ENCODE results near the gene UBD. TPM values are rescaled to one million over a fixed set of nuclear protein-coding genes. Genes with fewer than 3 reads are reported as not detected.

The UBD gene
- total and polyA plus RNA-seq, 10 of the 15 experiments (the other 5 are each of a cell fraction or from before 2014, with no cell fraction given), result 23.4 to 101 (median 35.7) TPM

DNA sequence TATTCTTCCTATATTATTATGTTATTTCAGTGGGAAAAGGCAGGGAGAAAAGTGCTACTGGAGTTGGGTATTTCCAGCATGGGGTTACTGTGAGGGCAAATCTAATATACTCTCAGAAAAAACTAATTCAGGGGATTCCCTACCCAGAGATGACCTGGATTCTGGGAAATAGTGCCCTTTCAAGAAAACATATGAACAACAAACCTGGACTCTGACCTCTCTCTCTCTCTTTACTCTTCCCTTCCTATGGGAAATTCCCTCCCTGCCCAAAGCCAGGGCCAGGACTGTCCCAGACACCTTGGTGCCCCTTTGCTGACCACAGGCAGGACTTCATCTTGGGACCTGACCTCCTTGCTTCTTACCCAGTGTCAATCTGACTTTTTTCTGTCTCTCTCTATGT lies 1.6 kb upstream of the UBD start:
- RAD21 ChIA-PET (ENCODE audit: unreplicated experiment), result no interaction called here

More for the DNA sequence above, 1.6 kb upstream of the UBD start:
- DNase-seq (ENCODE audit: low read depth, low spot score) (no peak), ATAC-seq (peak; percentile 16; the same call in 2 of the 3 replicates), FAIRE-seq (no peak)
- ChIA-PET CTCF (interaction anchor here (0.8 to 1.3 kb wide), 2 partner anchors 13 to 29 kb away, joined by 3 read pairs; no protein-coding TSS in a partner anchor), SMC1A (ENCODE audit: uncharacterized antibody, unreplicated experiment) (no interaction called here), POLR2A (no interaction called here)
- in situ Hi-C loops (cut with MboI) (no loop called here), intact Hi-C loops (cut with micrococcal nuclease; ENCODE audit: unreplicated experiment) (no loop called here)
- no peak overlapping the region for H3K4me3 ChIP-seq
- H3K9ac ChIP-seq (ENCODE audit: control insufficient read depth, insufficient read depth, low read length), result no peak overlapping the region
- H3K4me2 ChIP-seq (ENCODE audit: control insufficient read depth, insufficient read depth), result no peak overlapping the region
- H4K20me1 ChIP-seq (ENCODE audit: control insufficient read depth, insufficient read depth), result no peaks in the 10 kb centered on the region
- H3K36me3 ChIP-seq (ENCODE audit: control insufficient read depth in 2 of 2, insufficient read depth in 2 of 2, low read length in 1 of 2), result no peaks in the 10 kb centered on the region
- TF ChIP-seq RAD51 (IDR thresholded peaks at IDR 0.05), result no peak
- TF ChIP-seq EED (IDR thresholded peaks at IDR 0.05; ENCODE audit: low read depth), result 0 out of 2 replicates have a peak, but pooled peaks have one; percentile 31
- peak; percentile 79 for TF ChIP-seq NR2F1 (conservative IDR thresholded peaks at IDR 0.05)
- TF ChIP-seq IKZF1 (conservative IDR thresholded peaks at IDR 0.05), result peak; percentile 79
- peak; percentile 58; the same call in 1 of the 2 replicates for TF ChIP-seq RELB (IDR thresholded peaks at IDR 0.05; ENCODE audit: low read depth)
- TF ChIP-seq IKZF2 (IDR thresholded peaks at IDR 0.05), result peak; percentile 57 to 61; a peak in 2 of 4 replicates
- TF ChIP-seq RUNX3 (IDR thresholded peaks at IDR 0.05; ENCODE audit: low read length), result no peak
- TF ChIP-seq CHD4 (IDR thresholded peaks at IDR 0.05), result no peak
- no peaks in the 10 kb centered on the region for H3K9me3 ChIP-seq (replicated peaks; ENCODE audit: control insufficient read depth, insufficient read depth, low read length)
- no peak overlapping the region for H2AFZ ChIP-seq (ENCODE audit: control insufficient read depth, low read depth, low read length)
- H3K27me3 ChIP-seq (replicated peaks in 1 of 2; ENCODE audit: control insufficient read depth in 2 of 2, insufficient read depth in 2 of 2, low read length in 1 of 2), result no peaks in the 10 kb centered on the region
- no TSS peak for BruUV-seq (replicated peaks)
- no peaks in the 10 kb centered on the region for H3K79me2 ChIP-seq (ENCODE audit: control insufficient read depth, insufficient read depth, low read length)
- H3K27ac ChIP-seq (ENCODE audit: control insufficient read depth, insufficient read depth), result no peak overlapping the region
- H3K4me1 ChIP-seq (ENCODE audit: control insufficient read depth, insufficient read depth, low read length), result 0 out of 2 replicates have a peak, but pooled peaks cover 2% of the 10 kb centered on the region

All from GM12878 (cell line).